Colonic mucosa (tissue), 4 donors: ENCODE data around the gene CUEDC1. TPM values are rescaled to one million over a fixed set of nuclear protein-coding genes. Genes with fewer than 3 reads are reported as not detected.

Experiments
- DNase-seq: peaks from one replicate; pipeline ENCODE4 v3.0.0-alpha.2; 2020
- H3K27ac ChIP-seq: fragments of 200-600 bp; one replicate; pipeline ENCODE4 v1.8.0; 2021
- H3K27me3 ChIP-seq: fragments of 200-600 bp; one replicate; pipeline ENCODE4 v1.8.0; 2021
- H3K36me3 ChIP-seq: fragments of 200-600 bp; one replicate; pipeline ENCODE4 v1.8.0; 2021
- H3K4me1 ChIP-seq: fragments of 200-600 bp; one replicate; pipeline ENCODE4 v1.8.0; 2021; ENCODE audit warnings: mild to moderate bottlenecking
- H3K4me3 ChIP-seq: fragments of 200-600 bp; one replicate; pipeline ENCODE4 v1.8.0; 2021
- H3K9ac ChIP-seq, 2 donors: one replicate each; pipeline ENCODE4 v1.7.0; 2013; ENCODE audit warnings: control low read depth in 2 of 2, low read depth in 2 of 2, low read length in 2 of 2
- H3K9me3 ChIP-seq: fragments of 200-600 bp; one replicate; pipeline ENCODE4 v1.8.0; 2021
- intact Hi-C: fragments of 100-400 bp; cut with DNase I; formaldehyde crosslinking; loops from one replicate; pipeline ENCODE4 v1.14.1; 2022
- total RNA-seq, 2 donors: library from RNA; stranded (reverse); fragmentation: NEBNext Ultra II Directional in 1 of 2; extraction: Animal tissue kit (Norgen Biotek cat#: 25700) in 1 of 2; gene quantifications; one replicate each; pipeline ENCODE4 v1.2.1, GENCODE V29; 2021
- TF ChIP-seq, protein P1 (sequence below): fragments of 200-600 bp; IDR thresholded peaks from one replicate; pipeline ENCODE4 v1.8.0; 2022; ENCODE audit warnings: antibody characterized with exemption, mild to moderate bottlenecking
- donor health status: healthy.
- donor health status: DM: no; HTN: no; CAD: no.
- donor health status: DM: no; HTN: no; CAD: no.

Gene CUEDC1
- total RNA-seq, 2 donors from 2014 or later: 14.7 to 15.2 TPM

DNA sequence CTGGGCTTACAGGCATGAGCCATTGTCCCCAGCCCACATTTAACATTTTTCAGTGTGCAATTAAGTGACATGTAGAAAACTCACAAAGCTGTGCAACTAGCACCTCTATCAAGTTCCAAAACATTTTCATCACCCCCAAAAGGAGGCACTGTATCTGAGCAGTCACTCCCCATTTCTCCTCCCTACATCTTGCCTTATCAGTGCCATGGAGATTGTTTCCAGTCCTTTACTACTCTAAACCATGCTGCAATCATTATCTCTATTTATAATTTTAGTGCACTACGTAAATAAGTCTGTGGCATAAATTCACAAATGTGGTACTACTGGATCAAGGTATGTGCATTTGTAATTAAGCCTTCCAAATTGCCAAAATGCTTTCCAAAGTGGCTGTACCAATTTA lies 112.9 kb downstream of the CUEDC1 start:
- TF ChIP-seq, protein P1, sequence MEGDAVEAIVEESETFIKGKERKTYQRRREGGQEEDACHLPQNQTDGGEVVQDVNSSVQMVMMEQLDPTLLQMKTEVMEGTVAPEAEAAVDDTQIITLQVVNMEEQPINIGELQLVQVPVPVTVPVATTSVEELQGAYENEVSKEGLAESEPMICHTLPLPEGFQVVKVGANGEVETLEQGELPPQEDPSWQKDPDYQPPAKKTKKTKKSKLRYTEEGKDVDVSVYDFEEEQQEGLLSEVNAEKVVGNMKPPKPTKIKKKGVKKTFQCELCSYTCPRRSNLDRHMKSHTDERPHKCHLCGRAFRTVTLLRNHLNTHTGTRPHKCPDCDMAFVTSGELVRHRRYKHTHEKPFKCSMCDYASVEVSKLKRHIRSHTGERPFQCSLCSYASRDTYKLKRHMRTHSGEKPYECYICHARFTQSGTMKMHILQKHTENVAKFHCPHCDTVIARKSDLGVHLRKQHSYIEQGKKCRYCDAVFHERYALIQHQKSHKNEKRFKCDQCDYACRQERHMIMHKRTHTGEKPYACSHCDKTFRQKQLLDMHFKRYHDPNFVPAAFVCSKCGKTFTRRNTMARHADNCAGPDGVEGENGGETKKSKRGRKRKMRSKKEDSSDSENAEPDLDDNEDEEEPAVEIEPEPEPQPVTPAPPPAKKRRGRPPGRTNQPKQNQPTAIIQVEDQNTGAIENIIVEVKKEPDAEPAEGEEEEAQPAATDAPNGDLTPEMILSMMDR: no peak
- H3K4me1 ChIP-seq: no peaks in the 10 kb centered on the region
- no peak for DNase-seq
- H3K27me3 ChIP-seq: no peaks in the 10 kb centered on the region
- H3K27ac ChIP-seq: no peak overlapping the region
- no peaks in the 10 kb centered on the region for H3K36me3 ChIP-seq
- intact Hi-C loops: no loop called here
- no peak overlapping the region for H3K4me3 ChIP-seq
- no peaks in the 10 kb centered on the region for H3K9me3 ChIP-seq
- no peak overlapping the region for H3K9ac ChIP-seq

DNA sequence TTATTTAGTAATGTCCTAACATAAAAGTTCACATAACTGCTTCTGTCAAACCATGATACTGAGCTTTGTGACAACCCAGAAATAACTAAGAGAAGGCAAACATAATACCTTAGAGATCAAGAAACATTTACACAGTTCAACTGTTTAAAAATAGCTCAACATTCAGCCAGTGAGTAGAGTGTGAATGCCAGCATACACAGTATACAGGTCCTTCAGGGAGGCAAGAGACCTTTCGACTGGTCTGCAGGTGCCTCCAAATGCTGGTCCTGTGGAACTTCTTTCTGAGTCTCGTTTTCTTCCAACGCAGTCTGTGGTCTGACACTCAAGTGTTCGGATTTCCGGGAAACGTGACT lies 115.7 kb downstream of the CUEDC1 start:
- no peak for DNase-seq
- no peaks in the 10 kb centered on the region for H3K36me3 ChIP-seq
- no peaks in the 10 kb centered on the region for H3K9me3 ChIP-seq
- no peak overlapping the region for H3K4me3 ChIP-seq
- no peak overlapping the region for H3K27ac ChIP-seq
- H3K27me3 ChIP-seq: no peaks in the 10 kb centered on the region
- H3K4me1 ChIP-seq: no peaks in the 10 kb centered on the region
- no peak overlapping the region for H3K9ac ChIP-seq
- TF ChIP-seq, protein P1: no peak
- intact Hi-C loops: no loop called here

DNA sequence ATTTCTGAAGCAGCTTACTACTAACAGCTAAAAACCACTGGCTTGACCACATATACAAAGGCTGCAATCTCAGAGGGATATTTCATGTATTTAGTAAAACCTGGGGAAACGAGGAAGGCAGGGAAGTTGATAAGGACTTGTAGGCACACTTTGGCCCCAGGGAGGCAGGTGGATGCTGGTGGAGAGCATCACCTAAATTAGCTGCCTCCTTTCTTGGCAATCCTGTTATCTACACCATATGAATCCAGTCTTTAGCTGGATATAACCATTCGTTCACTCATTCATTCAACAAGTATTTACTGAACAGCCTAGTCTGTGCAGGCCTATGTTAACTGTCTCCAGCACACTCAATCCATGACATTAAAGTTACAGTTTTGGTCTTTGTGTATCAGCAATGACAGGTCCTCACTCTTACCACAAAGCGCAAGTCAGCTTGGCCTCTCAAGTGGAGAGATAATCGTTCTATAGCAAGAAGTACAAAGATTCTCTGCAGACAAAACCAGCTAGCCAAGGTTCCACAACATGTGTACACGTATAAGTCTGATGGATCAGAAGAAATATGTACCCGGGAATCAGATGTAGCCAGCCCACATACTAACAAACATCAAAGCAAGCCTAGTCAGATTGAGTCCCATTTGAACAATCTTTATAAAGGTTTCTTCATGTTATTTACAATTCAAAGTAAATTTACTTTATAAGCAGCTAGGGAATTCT lies 116.2 kb downstream of the CUEDC1 start:
- H3K27me3 ChIP-seq: no peaks in the 10 kb centered on the region
- H3K4me1 ChIP-seq: no peaks in the 10 kb centered on the region
- no peak for DNase-seq
- TF ChIP-seq, protein P1: no peak
- no peak overlapping the region for H3K9ac ChIP-seq
- H3K27ac ChIP-seq: no peak overlapping the region
- intact Hi-C loops: no loop called here
- H3K4me3 ChIP-seq: no peak overlapping the region
- H3K36me3 ChIP-seq: no peaks in the 10 kb centered on the region
- H3K9me3 ChIP-seq: no peaks in the 10 kb centered on the region

DNA sequence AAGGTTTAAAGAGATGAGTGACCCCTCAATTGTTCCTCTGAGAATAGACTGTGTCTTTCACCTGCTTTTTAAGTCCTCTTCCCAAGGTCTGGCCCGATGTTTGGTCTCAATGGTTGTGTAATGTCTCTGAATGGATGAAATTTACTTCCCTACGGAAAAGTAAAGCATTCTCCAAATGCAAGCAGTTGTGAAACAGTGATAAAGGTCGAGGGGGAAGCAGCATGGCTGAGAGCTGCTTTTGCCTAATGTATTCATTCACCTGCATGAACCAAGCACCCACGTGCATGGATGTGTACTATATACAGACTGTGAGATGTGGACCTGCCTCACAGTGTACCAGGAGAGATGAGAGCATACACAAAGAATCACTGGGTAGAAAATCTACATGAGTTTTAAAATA lies 116.8 kb downstream of the CUEDC1 start:
- TF ChIP-seq, protein P1: no peak
- Histone ChIP-seq H3K27me3 (no peaks in the 10 kb centered on the region), H3K9ac (no peak overlapping the region), H3K9me3 (no peaks in the 10 kb centered on the region), H3K4me1 (no peaks in the 10 kb centered on the region), H3K36me3 (no peaks in the 10 kb centered on the region), H3K27ac (no peak overlapping the region), H3K4me3 (no peak overlapping the region)
- no peak for DNase-seq
- intact Hi-C loops: no loop called here

DNA sequence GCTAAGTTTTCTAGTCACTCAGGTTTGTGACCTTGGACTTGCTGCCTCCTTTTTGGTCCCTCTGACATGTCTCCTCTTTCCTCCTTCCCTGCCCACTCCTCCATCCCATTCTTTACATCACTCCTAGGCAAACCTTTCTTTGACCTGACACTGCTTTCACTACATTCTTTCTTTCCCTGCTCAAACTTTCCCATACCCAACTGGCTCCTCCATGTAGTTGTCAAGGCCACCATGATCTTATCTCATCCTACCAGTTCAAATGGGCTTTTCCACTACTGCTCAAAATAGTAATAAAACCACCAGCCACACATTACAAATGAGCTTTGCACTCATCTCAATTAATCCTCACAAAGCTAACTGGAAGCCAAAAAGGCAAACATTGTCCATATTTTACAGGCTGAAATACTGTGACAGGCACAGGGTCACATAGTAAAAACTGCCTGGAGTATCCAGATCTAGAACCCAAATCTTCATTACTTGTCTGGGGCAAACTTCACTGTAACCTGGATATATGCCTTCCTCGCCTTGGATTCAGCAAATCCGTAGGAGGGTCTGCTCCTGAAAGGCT lies 119.8 kb downstream of the CUEDC1 start:
- Histone ChIP-seq H3K4me1 (no peaks in the 10 kb centered on the region), H3K27ac (no peak overlapping the region), H3K27me3 (no peaks in the 10 kb centered on the region), H3K9me3 (no peaks in the 10 kb centered on the region), H3K9ac (no peak overlapping the region), H3K36me3 (no peaks in the 10 kb centered on the region), H3K4me3 (no peak overlapping the region)
- intact Hi-C loops: no loop called here
- TF ChIP-seq, protein P1: no peak
- DNase-seq: no peak
